Suppressor macrophage (primary cell): ENCODE results near the gene RPL14.
"Not testable (repeated sequence)": the region's sequence is repeated elsewhere in the genome, so short reads cannot be mapped to it uniquely, and the experiment has no call there.

ENCODE experiments used
- DNase-seq, 4 experiments: peaks; one replicate each; pipeline ENCODE4 v3.0.0-alpha.2; 2020 to 2022
- total RNA-seq, 17 experiments: gene quantifications; one replicate each; lab custom pipeline; 2026; ENCODE audit warnings: mixed read lengths in 6 of 17, inconsistent platforms in 3 of 17; lab: John Stamatoyannopoulos, UW

Gene RPL14
- total RNA-seq: 95.0 to 244 (median 156) reads per million in 17 experiments

- peak; percentile 96 to 98 (median 98) for DNase-seq
Measured at GRCh38 chr3:40456940-40457823, at the start of gene RPL14. Gene RPL14, plus strand, starts transcription at chr3:40457339. Its CDS starts 133 bp downstream, at chr3:40457472.

DNA sequence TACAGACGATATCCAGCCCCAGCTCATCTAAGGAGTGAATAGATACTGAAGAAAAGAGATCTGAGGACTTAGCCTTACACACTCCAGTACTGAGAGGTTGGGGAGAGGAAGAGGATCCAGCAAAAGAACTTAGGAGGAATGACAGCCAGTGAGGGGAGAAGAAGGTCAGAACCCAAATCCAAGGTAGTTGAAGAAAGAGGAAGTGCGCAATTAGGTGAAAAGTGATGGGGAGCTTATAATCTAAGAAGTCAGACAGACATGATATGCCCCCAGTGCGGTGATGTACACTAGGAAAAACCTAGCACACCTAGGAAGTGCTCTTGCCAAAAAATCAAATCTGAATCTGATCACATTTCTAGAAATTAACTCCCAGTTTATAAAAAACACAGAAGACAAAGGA lies 49.5 kb upstream of the RPL14 start:
- no peak for DNase-seq

DNA sequence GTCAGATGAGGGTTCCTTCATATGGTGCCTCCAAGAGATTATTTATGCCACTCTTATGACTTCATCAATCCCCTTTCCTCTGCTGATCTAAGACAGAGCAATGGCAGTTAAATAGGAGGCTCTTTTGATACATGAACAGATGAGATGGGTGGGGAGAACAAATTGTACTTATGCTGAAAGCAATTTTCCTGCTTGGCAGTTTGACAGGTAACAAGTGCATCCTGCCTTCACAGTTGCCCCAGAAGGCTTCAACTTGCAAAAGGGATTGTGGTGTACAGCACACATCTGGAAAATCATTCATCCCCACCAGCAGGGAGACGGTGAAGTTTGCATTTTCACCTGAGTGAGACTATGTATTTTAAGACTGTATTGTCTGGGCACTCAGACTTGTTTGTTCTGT lies 42.9 kb upstream of the RPL14 start:
- no peak for DNase-seq

- DNase-seq: no peak
Measured at GRCh38 chr3:40417845-40418543, 39.1 kb upstream of the RPL14 start.

DNA sequence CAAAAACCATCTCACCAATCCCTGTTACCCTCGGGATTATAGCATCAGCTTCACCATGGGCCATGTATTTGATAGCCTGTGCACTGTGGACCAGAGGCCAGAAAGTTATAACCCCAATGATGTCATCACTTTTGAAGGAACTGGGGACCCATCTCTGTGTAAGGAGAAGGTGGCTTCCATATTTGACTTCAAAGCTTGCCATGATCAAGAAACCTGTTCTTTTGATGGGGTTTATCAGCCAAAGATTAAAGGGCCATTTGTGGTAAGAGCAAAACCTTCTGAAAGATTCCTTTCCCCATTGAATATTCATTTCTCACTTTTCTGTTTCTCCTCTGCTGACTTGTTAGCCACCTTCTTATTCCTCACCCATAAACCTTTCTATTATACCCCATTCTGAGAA lies 34.3 kb upstream of the RPL14 start:
- no peak for DNase-seq

DNA sequence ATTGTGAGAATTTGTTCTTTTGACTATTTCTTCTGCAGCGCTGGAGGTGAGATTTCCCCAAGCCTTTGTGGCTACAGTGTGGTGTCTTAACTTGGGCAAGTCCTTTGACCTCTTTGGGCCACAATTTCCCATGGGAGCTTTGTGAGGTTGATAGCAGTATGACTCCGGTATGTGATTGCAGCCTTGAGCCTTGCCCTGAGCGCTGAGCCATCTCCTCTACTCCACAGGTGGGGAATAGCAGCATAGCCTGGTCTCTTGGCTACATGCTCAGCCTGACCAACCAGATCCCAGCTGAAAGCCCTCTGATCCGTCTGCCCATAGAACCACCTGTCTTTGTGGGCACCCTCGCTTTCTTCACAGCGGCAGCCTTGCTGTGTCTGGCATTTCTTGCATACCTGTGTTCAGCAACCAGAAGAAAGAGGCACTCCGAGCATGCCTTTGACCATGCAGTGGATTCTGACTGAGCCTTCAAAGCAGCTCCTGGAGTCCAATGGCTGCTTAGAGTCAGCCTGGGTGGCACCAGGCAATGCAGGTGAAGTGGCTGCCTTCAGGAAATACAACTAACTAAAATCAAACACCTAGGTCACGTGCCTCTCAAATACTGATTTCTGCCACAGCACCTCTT lies 30.0 kb upstream of the RPL14 start:
- DNase-seq: no peak

- DNase-seq: no peak
Measured at GRCh38 chr3:40432793-40433192, 24.3 kb upstream of the RPL14 start.

GRCh38 chr3:40437889-40438288 lies 19.2 kb upstream of the RPL14 start:
- no peak for DNase-seq

- DNase-seq: no peak
Measured at GRCh38 chr3:40445062-40445461, 12.1 kb upstream of the RPL14 start.

GRCh38 chr3:40445880-40446279 lies 11.3 kb upstream of the RPL14 start:
- no peak for DNase-seq

DNA sequence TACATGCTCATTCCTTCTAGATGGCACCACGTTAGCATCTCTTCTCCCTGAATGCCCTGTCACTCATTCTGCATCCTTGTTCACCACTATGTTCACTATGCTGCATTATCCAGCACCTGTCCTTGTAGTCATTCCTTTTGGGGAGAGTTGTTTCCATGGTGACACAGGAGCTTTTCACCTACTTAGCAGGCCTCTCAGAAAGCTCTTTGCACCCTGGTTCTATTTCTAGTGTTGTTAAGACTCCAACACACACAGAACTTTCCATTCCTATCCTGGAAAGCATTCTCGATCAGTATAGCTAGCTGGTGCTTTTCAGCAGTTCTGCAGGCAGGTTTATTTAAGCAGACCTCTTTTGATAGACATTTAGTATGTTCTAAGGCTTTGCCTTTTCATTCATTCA lies 6.7 kb upstream of the RPL14 start:
- no peak for DNase-seq

- no peak for DNase-seq
Measured at GRCh38 chr3:40451551-40451950, 5.6 kb upstream of the RPL14 start.

DNA sequence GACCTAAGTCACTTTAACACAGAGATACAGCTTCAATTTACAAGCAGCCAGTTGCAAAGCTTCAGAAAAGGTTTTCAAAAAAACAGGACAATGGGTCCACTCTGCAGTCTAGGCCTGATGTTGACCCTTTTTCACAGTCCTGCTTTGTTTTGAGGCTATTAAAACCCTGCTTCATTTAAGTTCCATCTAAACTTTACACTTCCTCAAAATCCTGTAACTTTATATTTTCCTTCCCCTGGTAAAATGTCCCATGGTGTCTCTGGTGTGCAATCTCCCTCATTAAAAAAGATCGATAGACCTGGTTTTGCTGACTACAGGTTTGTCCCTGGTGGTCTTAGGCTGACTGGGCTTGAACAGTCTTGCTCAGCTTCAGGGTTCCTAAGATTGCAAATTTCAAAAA lies 5.1 kb upstream of the RPL14 start:
- DNase-seq: peak in 2 of 4 experiments; percentile 14 to 30

DNA sequence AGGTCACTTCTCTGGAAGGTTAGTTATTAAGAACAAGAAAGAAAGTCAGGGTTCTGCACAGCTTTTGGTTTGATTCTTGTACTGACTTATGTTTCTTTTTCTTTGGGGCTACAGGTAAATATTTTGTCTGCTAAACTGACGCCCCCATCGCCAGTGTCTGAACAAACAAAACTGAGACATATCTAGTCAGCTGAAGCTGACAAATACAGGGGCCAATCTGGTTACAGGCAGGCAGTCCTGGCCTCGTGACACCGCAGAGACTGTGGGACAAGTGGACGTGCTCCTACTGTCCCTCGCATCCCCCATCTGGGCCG lies 4.6 kb upstream of the RPL14 start:
- peak in 1 of 4 experiments; percentile 58 for DNase-seq

DNA sequence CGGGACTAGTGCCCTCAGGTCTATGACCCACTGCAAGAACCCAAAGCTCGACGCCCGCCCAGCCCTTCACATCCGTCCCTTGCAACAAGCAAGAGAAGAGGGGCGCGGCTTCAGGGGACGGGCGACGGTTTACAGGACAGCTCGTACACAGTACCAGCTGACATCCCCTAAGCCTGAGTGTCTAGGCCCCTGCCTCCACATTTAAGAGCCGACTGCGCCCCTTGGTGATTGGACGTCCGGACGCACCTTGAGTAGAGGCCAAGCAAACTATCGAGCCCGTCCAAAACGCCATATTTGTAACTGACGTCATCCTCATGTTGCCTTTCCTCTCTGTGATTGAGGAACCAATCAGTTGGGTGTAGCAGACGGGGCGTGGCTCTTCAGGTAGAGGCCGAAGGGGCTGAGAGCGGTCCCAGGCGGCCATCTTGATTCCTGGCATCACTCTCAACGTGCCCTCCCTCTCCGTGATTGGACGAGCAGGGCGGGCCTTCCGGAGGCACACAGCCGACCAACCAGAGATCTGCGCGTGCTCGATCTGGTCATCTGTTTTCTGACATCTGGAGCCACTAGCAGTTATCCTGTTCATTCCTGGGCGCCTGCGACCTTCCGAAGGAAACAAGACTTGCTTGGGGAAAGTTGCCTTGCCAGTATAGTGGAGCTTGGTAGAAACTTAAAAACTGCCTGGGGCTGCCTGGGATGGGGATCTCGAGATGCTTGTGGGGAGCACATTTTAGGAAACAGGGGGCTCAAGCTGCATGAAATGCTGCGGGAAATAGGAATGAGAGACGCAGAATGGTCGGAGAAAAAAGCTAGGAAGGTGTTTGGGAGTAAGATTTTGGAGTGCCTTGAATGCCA lies 4.0 kb upstream of the RPL14 start:
- DNase-seq: peak; percentile 97 to 99 (median 98)

DNA sequence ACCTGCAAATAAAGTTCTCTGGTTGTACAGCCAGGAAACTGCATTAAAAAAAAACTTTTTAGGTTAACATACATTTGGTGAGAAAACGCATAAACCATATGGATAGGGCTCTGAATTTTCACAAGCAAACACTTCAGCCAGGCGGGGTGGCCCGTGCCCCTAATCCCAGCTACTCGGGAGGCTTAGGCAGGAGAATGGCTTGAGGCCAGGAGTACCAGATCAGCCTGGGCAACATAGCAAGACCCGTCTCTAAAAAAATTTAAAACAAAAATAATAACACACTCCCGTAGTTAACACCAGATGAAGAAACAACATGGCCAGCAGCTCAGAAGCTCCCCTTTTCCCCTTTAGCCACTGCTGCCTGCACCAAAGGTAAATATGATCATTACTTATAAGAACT lies 3.2 kb upstream of the RPL14 start:
- no peak for DNase-seq

DNA sequence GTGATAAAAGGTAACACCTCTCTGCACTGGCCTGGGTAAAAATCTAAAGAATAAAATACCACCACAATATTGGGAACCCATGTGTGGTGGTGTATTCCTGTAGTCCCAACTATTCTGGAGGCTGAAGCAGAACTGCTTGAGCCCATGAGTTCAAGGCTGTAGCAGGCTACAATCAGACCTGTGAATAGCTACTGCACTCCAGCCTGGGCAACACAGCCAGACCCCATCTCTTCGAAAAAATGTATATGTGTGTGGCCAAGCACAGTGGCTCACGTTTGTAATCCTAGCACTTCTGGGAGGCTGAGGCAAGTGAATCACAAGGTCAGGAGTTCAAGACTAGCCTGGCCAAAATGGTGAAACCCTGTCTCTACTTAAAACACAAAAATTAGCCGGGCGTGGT lies 1.8 kb upstream of the RPL14 start:
- DNase-seq: no peak

DNA sequence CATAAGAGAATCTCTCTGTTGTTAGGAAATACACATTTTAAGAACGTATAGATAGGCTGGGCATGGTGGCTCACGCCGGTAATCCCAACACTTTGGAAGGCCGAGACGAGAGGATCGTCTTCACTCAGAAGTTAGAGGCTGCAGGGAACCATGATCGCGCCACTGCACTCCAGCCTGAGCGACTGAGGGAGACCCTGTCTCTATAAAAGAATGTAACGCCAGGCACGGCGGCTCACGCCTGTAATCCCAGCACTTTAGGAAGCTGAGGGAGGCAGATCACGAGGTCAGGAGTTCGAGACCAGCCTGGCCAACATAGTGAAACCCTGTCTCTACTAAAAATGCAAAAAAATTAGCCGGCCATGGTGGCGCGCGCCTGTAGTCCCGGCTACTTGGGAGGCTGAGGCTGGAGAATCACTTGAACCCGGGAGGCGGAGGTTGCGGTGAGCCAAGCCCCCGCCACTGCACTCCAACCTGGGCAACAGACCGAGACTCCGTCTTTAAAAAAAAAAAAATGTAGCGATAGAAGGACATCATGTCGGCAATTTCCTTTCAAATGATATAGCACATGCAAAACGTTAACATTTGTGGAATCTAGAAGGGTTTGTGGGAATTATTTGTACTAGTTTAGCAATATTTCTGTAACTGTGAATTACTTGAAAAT lies 730 bp upstream of the RPL14 start:
- DNase-seq: no peak

GRCh38 chr3:40458473-40458872 lies 1.3 kb downstream of the RPL14 start:
- no peak for DNase-seq

DNA sequence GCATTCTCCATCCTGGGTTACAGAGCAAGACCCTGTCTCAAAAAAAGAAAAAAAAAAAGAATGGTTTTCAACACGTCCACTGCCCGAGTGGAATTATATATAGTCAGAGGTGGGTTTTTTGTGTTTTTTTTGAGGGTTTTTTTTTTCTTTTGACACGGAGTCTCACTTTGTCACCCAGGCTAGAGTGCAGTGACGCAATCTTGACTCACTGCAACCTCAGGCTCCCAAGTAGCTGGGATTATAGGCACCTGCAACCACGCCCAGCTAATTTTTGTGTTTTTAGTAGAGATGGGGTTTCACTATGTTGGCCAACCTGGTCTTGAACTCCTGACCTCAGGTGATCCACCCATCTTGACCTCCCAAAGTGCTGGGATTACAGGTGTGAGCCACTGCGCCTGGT lies 3.3 kb downstream of the RPL14 start:
- DNase-seq: not testable (repeated sequence)

DNA sequence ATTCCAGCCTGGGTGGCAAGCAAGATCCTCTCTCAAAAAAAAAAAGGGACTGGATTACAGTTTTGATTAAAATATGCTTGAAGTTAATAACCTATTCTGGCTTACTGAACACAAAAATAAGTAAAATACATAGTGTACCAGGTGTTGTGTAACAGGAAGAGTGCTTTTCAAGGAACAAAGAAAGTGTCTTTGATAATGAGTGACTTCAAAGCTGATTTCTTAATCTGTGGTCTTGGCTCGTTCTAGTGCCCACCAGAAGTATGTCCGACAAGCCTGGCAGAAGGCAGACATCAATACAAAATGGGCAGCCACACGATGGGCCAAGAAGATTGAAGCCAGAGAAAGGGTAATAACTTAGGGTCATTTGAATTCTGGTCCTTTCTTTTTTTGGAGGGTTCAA lies 4.0 kb downstream of the RPL14 start:
- DNase-seq: no peak

DNA sequence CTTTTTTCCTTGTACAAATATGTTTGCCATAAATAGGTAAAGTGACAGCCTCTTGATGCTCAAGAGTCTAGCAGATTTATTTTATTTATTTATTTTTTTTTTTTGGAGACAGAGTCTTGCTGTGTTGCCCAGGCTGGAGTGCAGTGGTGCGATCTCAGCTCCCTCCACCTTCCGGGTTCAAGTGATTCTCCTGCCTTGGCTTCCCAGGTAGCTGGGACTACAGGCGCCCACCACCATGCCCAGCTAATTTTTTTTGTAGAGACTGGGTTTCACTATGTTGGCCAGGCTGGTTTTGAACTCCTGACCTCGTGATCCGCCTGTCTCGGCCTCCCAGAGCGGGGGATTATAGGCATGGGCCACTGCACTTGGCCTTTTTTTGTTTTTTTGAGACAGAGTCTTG lies 5.7 kb downstream of the RPL14 start:
- not testable (repeated sequence) for DNase-seq
